ENCODE data around the gene RUFY1.
"Not testable (repeated sequence)": the region's sequence is repeated elsewhere in the genome, so short reads cannot be mapped to it uniquely, and the experiment has no call there.

Gene RUFY1

DNA sequence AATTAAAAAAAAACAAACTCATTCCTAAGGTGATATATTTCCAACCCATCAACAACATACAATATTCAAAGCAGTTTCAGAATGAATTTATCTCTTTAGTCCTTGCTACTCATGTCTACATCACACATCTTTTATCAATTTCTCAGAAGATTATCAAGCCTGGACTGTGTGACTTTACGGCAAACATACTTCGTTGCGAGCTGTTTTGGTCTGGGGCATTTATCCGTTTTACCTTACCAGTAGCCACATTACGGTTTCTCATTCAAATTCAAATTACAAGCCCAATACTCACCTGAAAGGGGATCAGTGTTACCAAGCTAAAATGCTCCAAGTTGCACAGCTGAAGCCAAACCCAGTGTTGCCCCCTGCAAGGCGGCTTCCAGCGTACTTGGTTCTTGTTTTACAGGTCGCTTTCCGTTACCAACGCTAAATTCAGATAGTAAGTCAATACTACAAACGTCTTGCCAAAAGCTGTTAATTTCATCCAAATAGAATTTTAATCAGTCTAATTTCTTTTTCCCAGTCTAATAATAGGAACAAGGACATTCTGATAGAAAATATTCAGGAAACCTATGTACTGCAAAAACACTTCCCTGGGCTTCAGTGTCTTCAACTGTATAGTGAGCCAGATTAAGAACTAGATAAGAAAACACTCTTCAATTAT, 71.3 kb downstream of the RUFY1 start:
- Histone ChIP-seq H3K36me3 (peaks cover 65% of the 10 kb centered on the region), H3K4me3 (ENCODE audit: low read depth, low read length) (peak overlapping the region; percentile 94), H3K27me3 (no peaks in the 10 kb centered on the region; the same call in 1 of the 2 replicates), H3K4me1 (peaks cover 4% of the 10 kb centered on the region; the same call in 1 of the 2 replicates), H3K9me3 (no peaks in the 10 kb centered on the region)
- no peak for DNase-seq
- TF ChIP-seq, protein P1, sequence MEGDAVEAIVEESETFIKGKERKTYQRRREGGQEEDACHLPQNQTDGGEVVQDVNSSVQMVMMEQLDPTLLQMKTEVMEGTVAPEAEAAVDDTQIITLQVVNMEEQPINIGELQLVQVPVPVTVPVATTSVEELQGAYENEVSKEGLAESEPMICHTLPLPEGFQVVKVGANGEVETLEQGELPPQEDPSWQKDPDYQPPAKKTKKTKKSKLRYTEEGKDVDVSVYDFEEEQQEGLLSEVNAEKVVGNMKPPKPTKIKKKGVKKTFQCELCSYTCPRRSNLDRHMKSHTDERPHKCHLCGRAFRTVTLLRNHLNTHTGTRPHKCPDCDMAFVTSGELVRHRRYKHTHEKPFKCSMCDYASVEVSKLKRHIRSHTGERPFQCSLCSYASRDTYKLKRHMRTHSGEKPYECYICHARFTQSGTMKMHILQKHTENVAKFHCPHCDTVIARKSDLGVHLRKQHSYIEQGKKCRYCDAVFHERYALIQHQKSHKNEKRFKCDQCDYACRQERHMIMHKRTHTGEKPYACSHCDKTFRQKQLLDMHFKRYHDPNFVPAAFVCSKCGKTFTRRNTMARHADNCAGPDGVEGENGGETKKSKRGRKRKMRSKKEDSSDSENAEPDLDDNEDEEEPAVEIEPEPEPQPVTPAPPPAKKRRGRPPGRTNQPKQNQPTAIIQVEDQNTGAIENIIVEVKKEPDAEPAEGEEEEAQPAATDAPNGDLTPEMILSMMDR (IDR thresholded peaks at IDR 0.05; ENCODE audit: low read depth, low read length), result no peak

DNA sequence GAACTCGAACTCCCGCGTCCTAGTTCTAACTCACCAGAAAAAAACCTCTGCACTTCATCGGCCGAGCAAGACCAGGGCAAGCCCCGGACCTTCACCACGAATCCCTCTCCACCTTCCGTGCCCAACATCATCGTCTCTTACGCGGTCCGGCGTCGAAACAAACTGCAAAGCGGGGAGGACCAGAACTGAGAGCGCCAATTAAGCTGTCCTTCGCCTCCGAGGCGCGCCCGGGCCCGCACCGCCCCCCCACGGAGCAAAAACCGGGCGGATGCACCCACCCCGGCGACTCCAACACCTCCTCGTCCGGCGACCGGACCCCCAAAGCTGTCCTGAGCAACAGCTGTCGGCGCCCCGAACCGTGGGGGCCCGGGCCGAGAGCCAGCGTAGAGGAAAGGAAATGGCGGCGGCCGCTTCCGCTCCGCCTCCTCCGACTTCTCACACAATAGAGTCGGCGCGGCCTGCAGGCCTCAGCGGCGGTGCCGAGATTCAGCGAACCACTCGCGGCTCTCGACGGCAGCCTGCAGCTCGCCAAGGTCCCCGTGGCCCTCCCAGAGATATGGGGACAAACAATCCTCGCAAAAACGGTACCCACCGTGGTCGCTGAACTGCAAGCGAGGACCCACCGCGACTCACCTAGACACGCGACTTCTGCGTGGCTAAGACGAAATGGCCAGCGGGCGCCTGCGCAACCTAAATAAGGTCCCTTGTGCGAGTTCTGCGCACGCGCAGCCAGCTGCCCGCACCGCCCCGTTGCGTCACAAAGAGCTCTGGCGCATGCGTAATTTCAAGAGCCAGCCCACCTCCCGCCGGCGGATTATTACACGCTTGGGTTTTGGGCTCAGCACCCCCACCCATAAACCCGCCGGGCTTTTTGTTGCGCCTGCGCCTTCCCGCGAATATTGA, 72.9 kb downstream of the RUFY1 start, which contains the start of gene HNRNPH1:
HNRNPH1 (minus strand) TSS at position 669 of the 903 bp plus-strand sequence; CDS start at position 131, 538 bp downstream.
- H3K36me3 ChIP-seq, result peaks cover 50% of the 10 kb centered on the region
- DNase-seq, result peak; percentile 98
- peaks cover 4% of the 10 kb centered on the region; the same call in 1 of the 2 replicates for H3K4me1 ChIP-seq
- H3K9me3 ChIP-seq, result no peaks in the 10 kb centered on the region
- peak within 1 kb of the TSS; percentile 94 for H3K4me3 ChIP-seq (ENCODE audit: low read depth, low read length)
- TF ChIP-seq, protein P1 (IDR thresholded peaks at IDR 0.05; ENCODE audit: low read depth, low read length), result no peak; the same call in 1 of the 2 replicates
- no peaks in the 10 kb centered on the region; the same call in 1 of the 2 replicates for H3K27me3 ChIP-seq

DNA sequence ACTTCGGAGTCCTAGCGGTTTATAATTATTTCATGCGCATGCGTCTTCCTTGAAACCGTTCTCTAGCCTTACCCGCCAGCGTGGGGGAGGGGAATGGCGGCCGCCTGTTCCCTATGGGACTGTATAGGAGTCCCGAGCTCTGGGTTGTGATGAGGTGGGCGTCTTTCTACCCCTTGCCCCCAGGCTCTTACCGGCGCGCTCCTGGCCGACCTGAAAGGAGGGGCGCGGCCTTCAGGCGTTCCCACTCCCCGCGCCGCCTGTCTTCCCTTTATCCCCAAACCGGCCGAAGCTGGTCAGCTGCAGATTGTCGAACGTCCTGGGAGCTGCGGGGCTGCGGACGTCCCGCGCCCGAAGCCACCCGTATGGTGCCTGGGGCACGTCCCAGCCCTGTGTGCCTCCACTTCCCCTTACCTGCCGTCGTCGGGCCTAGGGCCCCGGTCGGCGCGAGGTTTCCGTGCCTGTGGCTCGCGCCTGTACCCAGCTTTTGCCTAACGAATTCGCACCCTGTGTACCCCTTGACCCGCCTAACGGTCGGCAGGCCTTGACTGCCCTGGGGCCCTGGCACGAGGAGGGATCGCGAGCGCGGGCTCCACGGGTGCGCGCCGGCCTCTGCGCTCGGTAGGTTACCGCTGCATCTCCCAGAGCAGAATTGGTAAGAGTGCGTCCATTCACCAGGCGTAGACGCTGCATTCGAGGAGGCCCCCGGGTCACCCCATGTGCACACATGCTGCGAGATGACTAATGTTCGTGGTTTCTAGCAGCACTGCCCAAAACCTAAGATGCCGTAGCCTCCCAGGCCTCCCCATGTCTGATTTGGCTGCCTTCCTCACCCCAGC, 73.8 kb downstream of the RUFY1 start:
- H3K4me1 ChIP-seq, result peaks cover 4% of the 10 kb centered on the region; the same call in 1 of the 2 replicates
- H3K36me3 ChIP-seq, result peaks cover 41% of the 10 kb centered on the region
- DNase-seq, result no peak
- peak overlapping the region; percentile 94 for H3K4me3 ChIP-seq (ENCODE audit: low read depth, low read length)
- no peaks in the 10 kb centered on the region for H3K9me3 ChIP-seq
- TF ChIP-seq, protein P1 (IDR thresholded peaks at IDR 0.05; ENCODE audit: low read depth, low read length), result no peak
- no peaks in the 10 kb centered on the region; the same call in 1 of the 2 replicates for H3K27me3 ChIP-seq

DNA sequence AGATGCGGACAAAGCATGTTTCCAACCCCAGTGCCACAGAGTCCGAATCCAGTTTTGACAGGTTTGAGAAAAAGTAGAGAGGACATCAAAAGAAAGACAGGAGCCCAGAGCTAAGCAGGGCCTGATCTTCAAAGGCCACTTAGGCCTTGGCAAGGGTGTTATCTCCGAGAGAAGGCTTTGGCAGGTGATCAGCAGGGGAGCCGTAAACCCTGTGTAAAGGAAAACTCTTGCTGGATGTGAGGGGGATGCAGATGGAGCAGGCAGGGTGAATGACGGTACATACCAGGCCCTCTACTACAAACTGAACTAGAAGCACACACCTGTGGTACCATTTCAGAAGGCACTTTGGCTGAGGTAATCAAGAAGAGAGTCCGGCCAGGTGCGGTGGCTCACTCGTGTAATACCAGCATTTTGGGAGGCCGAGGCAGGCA, 74.5 kb downstream of the RUFY1 start:
- peaks cover 33% of the 10 kb centered on the region for H3K36me3 ChIP-seq
- peaks cover 4% of the 10 kb centered on the region; the same call in 1 of the 2 replicates for H3K4me1 ChIP-seq
- H3K27me3 ChIP-seq, result no peaks in the 10 kb centered on the region; the same call in 1 of the 2 replicates
- H3K4me3 ChIP-seq (ENCODE audit: low read depth, low read length), result peak overlapping the region; percentile 94
- TF ChIP-seq, protein P1 (IDR thresholded peaks at IDR 0.05; ENCODE audit: low read depth, low read length), result no peak
- no peak for DNase-seq
- H3K9me3 ChIP-seq, result no peaks in the 10 kb centered on the region

DNA sequence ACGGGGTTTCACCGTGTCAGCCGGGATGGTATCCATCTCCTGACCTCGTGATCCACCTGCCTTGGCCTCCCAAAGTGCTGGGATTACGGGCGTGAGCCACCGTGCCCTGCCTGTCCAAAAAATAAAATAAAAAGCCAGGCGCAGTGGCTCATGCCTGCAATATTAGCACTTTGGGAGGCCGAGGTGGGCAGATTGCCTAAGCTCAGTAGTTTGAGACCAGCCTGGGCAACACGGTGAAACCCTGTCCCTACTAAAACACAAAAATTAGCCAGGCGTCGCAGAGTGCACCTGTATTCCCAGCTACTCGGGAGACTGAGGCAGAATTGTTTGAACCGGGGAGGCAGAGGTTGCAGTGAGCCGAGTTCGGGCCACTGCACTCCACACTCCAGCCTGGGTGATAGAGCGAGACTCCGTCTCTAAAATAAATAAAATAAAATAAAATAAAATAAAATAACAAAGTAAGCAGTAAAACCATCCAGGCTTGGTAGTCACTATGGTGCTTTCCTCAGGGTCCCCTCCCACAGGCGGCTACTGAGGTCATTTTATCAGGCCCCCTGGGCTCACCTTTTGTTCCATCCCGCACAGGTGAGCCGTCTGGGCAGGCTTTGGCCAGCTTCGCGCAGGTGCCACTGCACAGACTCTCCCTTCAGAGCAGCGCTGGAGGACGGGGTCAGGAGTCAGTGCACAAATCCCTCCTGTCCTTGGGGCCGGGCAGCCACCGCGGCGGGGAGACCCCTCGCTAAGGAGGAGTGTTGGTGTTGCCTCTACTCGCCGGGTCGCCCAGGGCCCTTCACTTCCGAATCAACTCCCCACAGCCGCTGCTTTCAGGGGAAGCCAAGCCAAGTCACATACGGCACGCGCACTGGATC, 83.4 kb downstream of the RUFY1 start:
- H3K4me3 ChIP-seq (ENCODE audit: low read depth, low read length), result peak overlapping the region; percentile 26; the same call in 1 of the 2 replicates
- H3K9me3 ChIP-seq, DNase-seq, H3K4me1 ChIP-seq, H3K27me3 ChIP-seq, H3K36me3 ChIP-seq: not testable (repeated sequence)

DNA sequence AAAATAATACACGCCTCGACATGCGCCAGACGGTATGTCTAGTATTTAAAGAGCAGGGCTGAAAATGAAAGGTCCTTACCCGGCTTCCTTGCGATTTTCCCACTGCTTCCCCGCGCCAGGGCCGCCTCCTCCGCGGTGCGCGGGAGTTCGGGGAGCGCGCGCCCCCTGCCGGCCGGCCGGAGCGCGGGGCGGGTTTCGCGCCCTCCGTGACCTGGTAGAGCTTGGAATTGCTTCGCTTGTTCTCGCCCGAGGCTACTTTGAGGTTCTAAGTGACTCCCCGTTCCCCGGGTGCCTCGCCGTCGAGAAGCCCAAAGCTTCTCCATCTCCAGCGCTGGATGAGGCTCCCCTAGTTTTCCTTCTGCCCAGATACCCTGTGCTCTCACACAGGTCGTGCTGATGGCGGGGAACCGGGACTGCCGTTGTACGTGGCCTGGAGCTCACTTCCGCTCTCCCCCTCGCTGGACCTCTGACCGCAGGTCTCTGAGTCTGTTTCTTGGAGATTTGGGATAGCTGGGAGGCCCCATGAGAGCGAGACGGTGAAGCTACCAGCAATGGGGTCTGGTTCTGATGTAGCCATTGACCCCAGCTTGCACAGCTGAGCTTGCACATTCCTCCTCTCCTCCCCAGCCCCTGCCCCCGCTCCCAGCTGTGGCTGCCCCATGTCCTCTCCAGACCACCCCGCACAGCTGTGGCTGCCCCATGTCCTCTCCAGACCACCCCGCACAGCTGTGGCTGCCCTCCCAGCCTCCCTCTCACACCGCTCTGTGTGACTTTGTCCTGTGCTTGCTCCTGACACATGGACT, 84.2 kb downstream of the RUFY1 start:
- H3K9me3 ChIP-seq; H3K4me1 ChIP-seq; H3K36me3 ChIP-seq; DNase-seq; H3K4me3 ChIP-seq (ENCODE audit: low read depth, low read length); H3K27me3 ChIP-seq: not testable (repeated sequence)

DNA sequence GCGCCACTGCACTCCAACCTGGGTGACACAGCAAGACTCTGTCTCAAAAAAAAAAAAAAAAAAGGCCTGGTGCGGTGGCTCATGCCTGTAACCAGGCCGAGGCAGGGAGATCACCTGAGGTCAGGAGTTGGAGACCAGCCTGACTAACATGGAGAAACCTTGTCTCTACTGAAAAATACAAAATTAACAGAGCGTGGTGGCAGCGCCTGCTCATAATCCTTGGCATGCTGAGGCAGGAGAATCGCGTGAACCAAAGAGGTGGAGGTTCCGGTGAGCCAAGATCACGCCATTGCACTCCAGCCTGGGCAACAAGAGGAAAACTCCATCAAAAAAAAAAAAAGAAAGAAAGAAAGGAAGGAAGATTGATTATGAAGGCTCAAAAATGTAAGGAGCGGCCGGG, 88.9 kb downstream of the RUFY1 start:
- not testable (repeated sequence) for H3K9me3 ChIP-seq; H3K4me3 ChIP-seq (ENCODE audit: low read depth, low read length); H3K4me1 ChIP-seq; DNase-seq; H3K36me3 ChIP-seq; H3K27me3 ChIP-seq

DNA sequence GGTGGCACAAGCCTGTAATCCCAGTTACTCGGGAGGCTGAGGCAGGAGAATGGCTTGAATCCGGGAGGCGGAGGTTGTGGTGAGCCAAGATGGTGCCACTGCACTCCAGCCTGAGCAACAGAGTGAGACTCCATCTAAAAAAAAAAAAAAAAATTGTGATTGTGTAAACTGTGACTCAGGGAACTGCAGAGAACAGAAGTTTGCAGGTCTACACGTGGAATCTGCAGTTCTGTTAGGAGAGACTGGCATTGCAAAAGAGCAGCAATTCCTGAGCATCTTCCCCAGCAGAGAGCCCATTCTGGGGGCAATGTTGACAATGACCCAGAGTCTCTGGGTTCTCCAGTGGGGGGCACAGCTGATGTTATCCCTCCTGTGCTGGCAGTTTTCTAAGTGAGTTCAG, 91.4 kb downstream of the RUFY1 start:
- not testable (repeated sequence) for H3K27me3 ChIP-seq; H3K9me3 ChIP-seq; DNase-seq; H3K36me3 ChIP-seq; H3K4me3 ChIP-seq (ENCODE audit: low read depth, low read length); H3K4me1 ChIP-seq

DNA sequence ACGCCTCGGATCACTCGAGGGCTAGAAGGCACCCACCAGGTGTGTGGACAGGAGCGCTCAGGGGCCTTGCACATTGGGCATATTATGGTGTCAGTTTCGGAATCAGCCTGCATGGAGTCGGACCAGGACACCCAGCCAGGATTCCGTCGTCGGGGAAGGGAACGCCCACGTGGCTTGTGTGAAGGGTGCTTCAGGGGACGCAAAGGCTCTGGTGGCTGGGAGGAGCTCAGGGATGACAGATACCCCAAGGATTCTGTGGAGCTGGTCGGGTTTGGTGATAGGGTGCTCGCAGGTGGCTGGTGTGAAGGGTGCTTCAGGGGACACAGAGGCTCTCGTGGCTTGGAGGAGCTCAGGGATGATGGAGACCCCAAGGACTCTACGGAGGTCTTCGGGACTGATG, 92.3 kb downstream of the RUFY1 start:
- not testable (repeated sequence) for H3K4me3 ChIP-seq (ENCODE audit: low read depth, low read length); H3K4me1 ChIP-seq; H3K36me3 ChIP-seq; H3K9me3 ChIP-seq; DNase-seq; H3K27me3 ChIP-seq
